K562 (cell line): ENCODE data around the gene PKDREJ. TPM values are rescaled to one million over a fixed set of nuclear protein-coding genes. Genes with fewer than 3 reads are reported as not detected.

Experiments
- ATAC-seq: fragments of 200-7000 bp; cut with Tn5 transposase; 3 replicates; pipeline ENCODE4 v1.9.1; 2020; ENCODE audit warnings: moderate library complexity
- BruUV-seq: library from RNA; stranded (reverse); fragments of 400-500 nt; replicated peaks from 2 replicates; lab custom pipeline; 2021; lab: Mats Ljungman, UMichigan
- CTCF ChIA-PET: fragments of 300-600 bp; formaldehyde crosslinking; extraction: SDS; loops from one replicate; lab custom pipeline; 2021; ENCODE audit warnings: low intra/inter-chr PET ratio; lab: Yijun Ruan, JAX
- POLR2A ChIA-PET: fragments of 300-600, 350-650 bp; sonication (Branson Sonifier 250); formaldehyde crosslinking; extraction: SDS; loops from one replicate; lab custom pipeline; 2021; ENCODE audit warnings: antibody characterized with exemption, inconsistent platforms; lab: Yijun Ruan, JAX
- DNase-seq, 4 experiments: peaks; one replicate each; pipeline versions ENCODE4 v3.0.0 to v3.0.0-alpha.2; 2011 to 2018; ENCODE audit warnings: low spot score in 3 of 4, mixed read lengths in 3 of 4; ENCODE audit errors: extremely low read depth in 1 of 4
- FAIRE-seq: peaks from 2 replicates; lab custom pipeline; 2011; peaks lifted over from hg19 to GRCh38; lab: Jason Lieb, UNC
- H2AFZ ChIP-seq: 2 replicates; pipeline ENCODE4 v1.6.0; 2011; ENCODE audit warnings: low read depth, low read length, control low read depth, inconsistent platforms
- H3K27ac ChIP-seq: fragments of 200-600 bp; 3 replicates; pipeline ENCODE4 v1.8.0; 2011; ENCODE audit warnings: low read depth, mild to moderate bottlenecking, control low read depth, inconsistent platforms, low read length, moderate library complexity, mixed read lengths; ENCODE audit errors: extremely low read depth
- H3K27me3 ChIP-seq, 2 experiments: fragments of 300-600 bp in 1 of 2; 2 replicates in 1 of 2; 3 replicates in 1 of 2; pipeline versions ENCODE4 v1.6.0 to v1.8.0; 2011; ENCODE audit warnings: inconsistent platforms in 2 of 2, low read length in 2 of 2, mild to moderate bottlenecking in 1 of 2, mixed read lengths in 1 of 2, moderate library complexity in 1 of 2; ENCODE audit not compliant: control insufficient read depth in 2 of 2, insufficient read depth in 2 of 2
- H3K36me3 ChIP-seq: fragments of 300-600 bp; 3 replicates; pipeline ENCODE4 v1.8.0; 2011; ENCODE audit warnings: mild to moderate bottlenecking, low read length, inconsistent platforms; ENCODE audit not compliant: control insufficient read depth, insufficient read depth
- H3K4me1 ChIP-seq, 2 experiments: fragments of 200-600 bp in 1 of 2; replicated peaks in 1 of 2; 2 replicates in 1 of 2; 3 replicates in 1 of 2; pipeline versions ENCODE4 v1.5.1 to v1.8.0; 2011; ENCODE audit warnings: inconsistent platforms in 2 of 2, low read length in 2 of 2, mild to moderate bottlenecking in 1 of 2, mixed read lengths in 1 of 2, moderate library complexity in 1 of 2; ENCODE audit not compliant: control insufficient read depth in 2 of 2, insufficient read depth in 2 of 2
- H3K4me2 ChIP-seq: 2 replicates; pipeline ENCODE4 v1.6.1; 2011; ENCODE audit warnings: low read length, control low read depth, inconsistent platforms, mixed read lengths; ENCODE audit not compliant: insufficient read depth
- H3K4me3 ChIP-seq: fragments of 200-600 bp; sonication (generic), shearing (Covaris generic); 2 replicates; pipeline ENCODE4 v1.5.1; 2016; ENCODE audit warnings: control low read depth, inconsistent platforms
- H3K79me2 ChIP-seq: fragments of 200-600 bp; 3 replicates; pipeline ENCODE4 v1.8.0; 2011; ENCODE audit warnings: low read length, inconsistent platforms; ENCODE audit not compliant: control insufficient read depth, insufficient read depth
- H3K9ac ChIP-seq, 2 experiments: 2 replicates each; pipeline versions ENCODE4 v1.6.0 to v1.6.1; 2011; ENCODE audit warnings: low read depth in 2 of 2, low read length in 2 of 2, control low read depth in 1 of 2, inconsistent platforms in 1 of 2, mild to moderate bottlenecking in 1 of 2, mixed read lengths in 1 of 2; ENCODE audit not compliant: insufficient read depth in 1 of 2
- H3K9me1 ChIP-seq: one replicate; pipeline ENCODE4 v1.6.0; 2011; ENCODE audit warnings: inconsistent platforms, mild to moderate bottlenecking, low read length, moderate library complexity; ENCODE audit not compliant: control insufficient read depth, insufficient read depth
- H3K9me3 ChIP-seq: replicated peaks from 2 replicates; pipeline ENCODE4 v1.5.1; 2011; ENCODE audit warnings: low read depth, low read length, inconsistent platforms; ENCODE audit not compliant: control insufficient read depth, insufficient read depth
- H4K20me1 ChIP-seq: replicated peaks from 2 replicates; pipeline ENCODE4 v1.6.1; 2011; ENCODE audit warnings: low read length, inconsistent platforms, mixed read lengths; ENCODE audit not compliant: control insufficient read depth, insufficient read depth
- MAX ChIP-seq: sonication (generic); formaldehyde crosslinking; IDR thresholded peaks from 2 replicates; pipeline ENCODE4 v1.9.0; 2022; ENCODE audit warnings: mild to moderate bottlenecking, missing genetic modification reagents
- NFIC ChIP-seq: fragments of 450-650 bp; IDR thresholded peaks from 2 replicates; pipeline ENCODE4 v1.6.1; 2017; ENCODE audit warnings: mild to moderate bottlenecking, inconsistent platforms
- ZBTB1 ChIP-seq: sonication (generic); formaldehyde crosslinking; IDR thresholded peaks from 2 replicates; pipeline ENCODE4 v1.8.1; 2023; ENCODE audit warnings: missing genetic modification reagents, low read depth, mild to moderate bottlenecking, borderline replicate concordance
- ZFX ChIP-seq: sonication (generic); formaldehyde crosslinking; IDR thresholded peaks from 2 replicates; pipeline ENCODE4 v1.8.0; 2022; ENCODE audit warnings: mild to moderate bottlenecking, missing genetic modification reagents, moderate library complexity
- ZNF274 ChIP-seq: IDR thresholded peaks from 2 replicates; pipeline ENCODE4 v1.6.1; 2011; ENCODE audit warnings: low read depth, mild to moderate bottlenecking, low read length, moderate library complexity, borderline replicate concordance
- ZSCAN29 ChIP-seq: fragments of 450-650 bp; IDR thresholded peaks from 2 replicates; pipeline ENCODE4 v1.6.1; 2017
- WGBS: fragments of 100-300 bp; shearing (Covaris generic); methylation state at CpG from one replicate; pipeline ENCODE4 v1.1.6; 2016; ENCODE audit warnings: low coverage, mixed read lengths; ENCODE audit not compliant: insufficient coverage; ENCODE audit errors: missing lambda C conversion rate; 5-methylcytosine and 5-hydroxymethylcytosine counted together
- in situ Hi-C: fragments of 300-500 bp; cut with MboI; formaldehyde crosslinking; loops from 4 replicates; pipeline ENCODE4 v1.15.0; 2018; ENCODE audit warnings: inconsistent platforms, mixed read lengths
- intact Hi-C: fragments of 100-400 bp; cut with micrococcal nuclease; formaldehyde crosslinking; loops from 2 replicates; pipeline ENCODE4 v1.14.2; 2022
- polyA plus RNA-seq, 8 experiments: library from polyadenylated mRNA; depleted of rRNA in 4 of 8; stranded (reverse) in 5 of 8; unstranded in 3 of 8; fragments of >200 nt; fragmentation: Nextera tagmentation in 2 of 8; fragmentation: Illumina TruSeq in 1 of 8; extraction: Ambion mirVana in 2 of 8; extraction: Trizol in 1 of 8; gene quantifications; 2 replicates each; pipeline versions ENCODE4 v1.2.1 to v1.2.3, GENCODE V29; 2011 to 2014; ENCODE audit warnings: inconsistent platforms in 1 of 8, missing spikeins in 1 of 8
- total RNA-seq, 7 experiments: library from RNA; depleted of rRNA in 6 of 7; stranded (reverse); fragments of >200 nt in 6 of 7; fragmentation: Illumina TruSeq in 2 of 7; extraction: Trizol in 2 of 7; gene quantifications; 2 replicates each; pipeline versions ENCODE4 v1.2.1 to v1.2.3, GENCODE V29; 2011 to 2021; ENCODE audit warnings: low replicate concordance in 1 of 7

Gene PKDREJ
- total and polyA plus RNA-seq, 9 of the 15 experiments (the other 6 are each of a cell fraction or from before 2014, with no cell fraction given): 0.03 TPM; not detected in 8

GRCh38 chr22:46297151-46297812 lies 34.1 kb upstream of the PKDREJ start:
- POLR2A ChIA-PET: interaction anchor here (0.6 to 2.6 kb wide), 6 partner anchors 10 to 107 kb away, joined by 3 to 10 read pairs (median 4); no protein-coding TSS in a partner anchor
- WGBS: 4% methylated on average over 8 of the region's 32 CpGs
- intact Hi-C loops (loop anchor here (5.0 kb wide), 1 partner anchor 165 kb away; no protein-coding TSS in a partner anchor), in situ Hi-C loops (no loop called here)
- DNase-seq: peak in 3 of 4 experiments; percentile 26 to 30 (median 29)
- CTCF ChIA-PET: no interaction called here
- peak; percentile 36 for ATAC-seq
- no peaks in the 10 kb centered on the region for H3K27me3 ChIP-seq
- peak overlapping the region; percentile 68 to 94 for H3K9ac ChIP-seq
- H3K4me1 ChIP-seq: peaks cover 2 to 24% of the 10 kb centered on the region in 2 experiments; a peak in 4 of 5 replicates
- peak overlapping the region; percentile 93 for H3K4me2 ChIP-seq
- TF ChIP-seq NFIC (peak; percentile 21; the same call in 1 of the 2 replicates), ZSCAN29 (peak; percentile 54; the same call in 1 of the 2 replicates), MAX (CRISPR knock-in tag) (0 out of 2 replicates have a peak, but pooled peaks have one; percentile 2), ZFX (CRISPR knock-in tag) (peak; percentile 65), ZNF274 (no peak), ZBTB1 (CRISPR knock-in tag) (0 out of 2 replicates have a peak, but pooled peaks have one; percentile 25)
- no peak for FAIRE-seq
- no peaks in the 10 kb centered on the region for H3K9me3 ChIP-seq
- no peaks in the 10 kb centered on the region for H3K9me1 ChIP-seq
- H3K27ac ChIP-seq: peak overlapping the region; percentile 68
- H3K4me3 ChIP-seq: peak overlapping the region; percentile 74
- peak overlapping the region; percentile 75 for H2AFZ ChIP-seq
- peaks cover 30% of the 10 kb centered on the region; the same call in 2 of the 3 replicates for H3K36me3 ChIP-seq
- H4K20me1 ChIP-seq: no peaks in the 10 kb centered on the region
- H3K79me2 ChIP-seq: peaks cover 17% of the 10 kb centered on the region
- BruUV-seq: TSS peak; percentile 67
